ENCODE measurements around the gene PDCD7. TPM values are rescaled to one million over a fixed set of nuclear protein-coding genes. Genes with fewer than 3 reads are reported as not detected.

PDCD7 gene
- total RNA-seq, 1 experiment from 2014 or later = 31.6 TPM

DNA sequence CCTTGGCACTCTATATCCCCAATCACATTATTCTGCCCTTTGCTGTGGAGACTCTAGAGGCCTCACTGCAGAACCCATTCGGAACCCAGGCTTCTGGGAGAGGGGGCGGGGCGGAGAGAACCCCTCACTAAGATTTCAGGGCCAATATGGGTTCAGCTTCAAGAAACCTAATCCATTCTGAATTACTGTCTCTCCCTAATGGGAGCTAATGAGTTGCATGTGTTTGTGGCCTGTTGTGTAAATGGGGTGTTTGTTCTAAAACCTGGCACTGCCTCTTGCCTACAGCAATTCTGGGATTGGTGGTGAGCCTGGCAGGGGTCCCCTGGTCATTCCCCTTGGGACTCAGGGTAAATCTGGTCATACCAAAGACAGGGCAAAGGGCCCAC is 65.2 kb downstream of the PDCD7 start:
- BruUV-seq (replicated peaks) = no TSS peak
- no peak overlapping the region for H3K4me2 ChIP-seq (ENCODE audit: low read length)
- no peak overlapping the region for H3K27ac ChIP-seq (ENCODE audit: low read depth, low read length)
- POLR2A ChIA-PET = no interaction called here
- no peaks in the 10 kb centered on the region for H4K20me1 ChIP-seq (ENCODE audit: insufficient read depth)
- H3K9me3 ChIP-seq (ENCODE audit: control insufficient read depth in 1 of 2, insufficient read depth in 1 of 2, low read depth in 1 of 2, low read length in 2 of 2) = no peaks in the 10 kb centered on the region
- DNase-seq (ENCODE audit: low read depth, low spot score) = no peak
- no peaks in the 10 kb centered on the region for H3K36me3 ChIP-seq (ENCODE audit: control insufficient read depth in 1 of 2, insufficient read depth in 2 of 2, low read length in 2 of 2)
- no peak overlapping the region for H2AFZ ChIP-seq (ENCODE audit: low read depth, low read length, poor library complexity, severe bottlenecking)
- H3K79me2 ChIP-seq (ENCODE audit: insufficient read depth, low read length) = no peaks in the 10 kb centered on the region
- H3K4me3 ChIP-seq (replicated peaks in 1 of 2; ENCODE audit: low read depth in 1 of 2, low read length in 2 of 2) = no peak overlapping the region
- no peaks in the 10 kb centered on the region for H3K4me1 ChIP-seq (ENCODE audit: control insufficient read depth in 1 of 2, insufficient read depth in 2 of 2, low read length in 2 of 2)
- H3K9me2 ChIP-seq (ENCODE audit: insufficient read depth) = no peaks in the 10 kb centered on the region
- intact Hi-C loops (cut with micrococcal nuclease) = no loop called here
- no peak for ATAC-seq
- TF ChIP-seq CBX3 (IDR thresholded peaks at IDR 0.05; ENCODE audit: low read depth) = no peak
- no peaks in the 10 kb centered on the region for H3K27me3 ChIP-seq (ENCODE audit: insufficient read depth, low read length)
- CTCF ChIA-PET = no interaction called here
- RAD21 ChIA-PET (ENCODE audit: low non-redundant PET in 1 of 2, low total read pairs in 2 of 2, uncharacterized antibody in 2 of 2, unreplicated experiment in 2 of 2) = no interaction called here
- H3K9ac ChIP-seq (ENCODE audit: low read length) = no peak overlapping the region

DNA sequence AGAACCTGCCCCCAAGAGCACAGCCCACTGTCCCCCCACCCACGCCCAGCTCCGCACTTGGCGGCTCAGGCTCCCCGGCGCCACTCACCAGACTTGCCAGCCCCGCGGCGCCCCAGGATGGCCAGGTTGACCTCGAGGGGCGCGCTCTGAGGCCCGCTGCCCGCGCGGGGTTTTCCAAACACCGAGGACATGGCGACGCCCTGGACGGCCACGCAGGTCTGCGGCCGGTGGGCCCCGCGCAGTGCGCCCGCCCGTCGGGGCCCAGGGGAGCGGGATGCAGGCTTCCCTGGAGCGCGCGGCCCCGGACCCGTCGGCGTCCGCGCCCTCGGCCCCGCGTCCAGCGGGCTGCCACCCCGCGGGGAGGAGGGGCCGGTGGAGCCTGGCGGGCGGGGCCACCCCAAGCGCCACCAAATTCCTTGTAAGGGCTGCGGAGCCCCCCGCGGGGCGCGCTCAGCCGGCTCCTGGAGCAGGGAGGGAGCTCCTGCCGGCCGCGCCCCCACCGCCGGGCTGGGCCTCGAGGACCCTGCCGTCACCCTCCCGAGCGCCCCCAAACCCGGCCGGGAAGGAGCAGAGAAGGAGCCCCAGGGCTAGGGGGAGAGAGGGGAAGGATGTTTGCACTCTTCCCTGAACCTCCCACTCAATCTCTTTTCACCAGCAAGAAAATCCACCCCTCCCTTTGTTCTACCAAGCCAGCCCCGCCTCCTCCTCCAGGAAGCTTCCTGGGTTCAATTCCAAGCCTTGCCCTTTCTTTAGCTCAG is 65.8 kb downstream of the PDCD7 start, which contains the start of gene RASL12:
RASL12 (minus strand) TSS at position 347 of the 758 bp plus-strand sequence; CDS start at position 191, 156 bp downstream.
- ChIA-PET RAD21 (ENCODE audit: low non-redundant PET in 1 of 2, low total read pairs in 2 of 2, uncharacterized antibody in 2 of 2, unreplicated experiment in 2 of 2) (no interaction called here), POLR2A (no interaction called here), CTCF (no interaction called here)
- Histone ChIP-seq H3K36me3 (ENCODE audit: control insufficient read depth in 1 of 2, insufficient read depth in 2 of 2, low read length in 2 of 2) (no peaks in the 10 kb centered on the region), H3K4me3 (replicated peaks in 1 of 2; ENCODE audit: low read depth in 1 of 2, low read length in 2 of 2) (no peak within 1 kb of the TSS), H3K9me2 (ENCODE audit: insufficient read depth) (no peaks in the 10 kb centered on the region), H2AFZ (ENCODE audit: low read depth, low read length, poor library complexity, severe bottlenecking) (no peak within 1 kb of the TSS), H3K4me1 (ENCODE audit: control insufficient read depth in 1 of 2, insufficient read depth in 2 of 2, low read length in 2 of 2) (no peaks in the 10 kb centered on the region), H4K20me1 (ENCODE audit: insufficient read depth) (no peaks in the 10 kb centered on the region), H3K79me2 (ENCODE audit: insufficient read depth, low read length) (no peaks in the 10 kb centered on the region), H3K27ac (ENCODE audit: low read depth, low read length) (no peak within 1 kb of the TSS), H3K9me3 (ENCODE audit: control insufficient read depth in 1 of 2, insufficient read depth in 1 of 2, low read depth in 1 of 2, low read length in 2 of 2) (no peaks in the 10 kb centered on the region), H3K4me2 (ENCODE audit: low read length) (no peak within 1 kb of the TSS), H3K27me3 (ENCODE audit: insufficient read depth, low read length) (no peaks in the 10 kb centered on the region), H3K9ac (ENCODE audit: low read length) (no peak within 1 kb of the TSS)
- DNase-seq (ENCODE audit: low read depth, low spot score) (no peak), ATAC-seq (no peak)
- BruUV-seq (replicated peaks) = no TSS peak
- intact Hi-C loops (cut with micrococcal nuclease) = no loop called here
- TF ChIP-seq POLR2AphosphoS5 (IDR thresholded peaks at IDR 0.05; ENCODE audit: low read depth, low read length) = no peak
- TF ChIP-seq, protein P1, sequence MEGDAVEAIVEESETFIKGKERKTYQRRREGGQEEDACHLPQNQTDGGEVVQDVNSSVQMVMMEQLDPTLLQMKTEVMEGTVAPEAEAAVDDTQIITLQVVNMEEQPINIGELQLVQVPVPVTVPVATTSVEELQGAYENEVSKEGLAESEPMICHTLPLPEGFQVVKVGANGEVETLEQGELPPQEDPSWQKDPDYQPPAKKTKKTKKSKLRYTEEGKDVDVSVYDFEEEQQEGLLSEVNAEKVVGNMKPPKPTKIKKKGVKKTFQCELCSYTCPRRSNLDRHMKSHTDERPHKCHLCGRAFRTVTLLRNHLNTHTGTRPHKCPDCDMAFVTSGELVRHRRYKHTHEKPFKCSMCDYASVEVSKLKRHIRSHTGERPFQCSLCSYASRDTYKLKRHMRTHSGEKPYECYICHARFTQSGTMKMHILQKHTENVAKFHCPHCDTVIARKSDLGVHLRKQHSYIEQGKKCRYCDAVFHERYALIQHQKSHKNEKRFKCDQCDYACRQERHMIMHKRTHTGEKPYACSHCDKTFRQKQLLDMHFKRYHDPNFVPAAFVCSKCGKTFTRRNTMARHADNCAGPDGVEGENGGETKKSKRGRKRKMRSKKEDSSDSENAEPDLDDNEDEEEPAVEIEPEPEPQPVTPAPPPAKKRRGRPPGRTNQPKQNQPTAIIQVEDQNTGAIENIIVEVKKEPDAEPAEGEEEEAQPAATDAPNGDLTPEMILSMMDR (IDR thresholded peaks at IDR 0.05 in 2 of 3, conservative IDR thresholded peaks at IDR 0.05 in 1 of 3; ENCODE audit: borderline replicate concordance in 1 of 3, insufficient read depth in 1 of 3, low read depth in 2 of 3, low read length in 2 of 3) = no peak
- TF ChIP-seq EZH2 (IDR thresholded peaks at IDR 0.05) = no peak
- TF ChIP-seq RAD21 (IDR thresholded peaks at IDR 0.05; ENCODE audit: low read depth) = no peak

Other genes starting within 250 kb of the PDCD7 start
- 8.1 TPM for gene ANKDD1A, start 221.9 kb downstream of the PDCD7 start, total RNA-seq (2021; ENCODE audit: unreplicated experiment)
- gene SPG21, start 143.9 kb downstream of the PDCD7 start, total RNA-seq (2021; ENCODE audit: unreplicated experiment) = 72.7 TPM
- gene MTFMT, start 104.2 kb downstream of the PDCD7 start, total RNA-seq (2021; ENCODE audit: unreplicated experiment) = 30.4 TPM
- not detected for gene SLC51B, start 88.4 kb downstream of the PDCD7 start, total RNA-seq (2021; ENCODE audit: unreplicated experiment)
- 0.25 TPM for gene RASL12, start 65.8 kb downstream of the PDCD7 start, total RNA-seq (2021; ENCODE audit: unreplicated experiment)
- not detected for gene KBTBD13, start 57.1 kb downstream of the PDCD7 start, total RNA-seq (2021; ENCODE audit: unreplicated experiment)
- gene UBAP1L, start 18.6 kb downstream of the PDCD7 start, total RNA-seq (2021; ENCODE audit: unreplicated experiment) = 4.0 TPM
- 64.1 TPM for gene CLPX, start 51.5 kb upstream of the PDCD7 start, total RNA-seq (2021; ENCODE audit: unreplicated experiment)
- gene CILP, start 77.7 kb upstream of the PDCD7 start, total RNA-seq (2021; ENCODE audit: unreplicated experiment) = not detected
- gene PARP16, start 153.1 kb upstream of the PDCD7 start, total RNA-seq (2021; ENCODE audit: unreplicated experiment) = 9.7 TPM
- gene RNU5A-1, start 162.2 kb upstream of the PDCD7 start, total RNA-seq (2021; ENCODE audit: unreplicated experiment) = not detected
- not detected for gene RNU5B-1, start 170.9 kb upstream of the PDCD7 start, total RNA-seq (2021; ENCODE audit: unreplicated experiment)
- 0.44 TPM for gene IGDCC3, start 244.2 kb upstream of the PDCD7 start, total RNA-seq (2021; ENCODE audit: unreplicated experiment)